DOHH2 (cell line): Measurements from ENCODE around the gene SPATA33.
"Not testable (repeated sequence)": the region's sequence is repeated elsewhere in the genome, so short reads cannot be mapped to it uniquely, and the experiment has no call there.

Experiments used
- H3F3A ChIP-seq: fragments of 200-600 bp; sonication (generic), shearing (Covaris generic); 2 replicates; pipeline ENCODE4 v1.6.0; 2016; ENCODE audit warnings: antibody characterized with exemption, mild to moderate bottlenecking; ENCODE audit not compliant: control insufficient read depth, insufficient read depth
- H3K27ac ChIP-seq: fragments of 200-600 bp; sonication (generic); 2 replicates; pipeline ENCODE4 v1.5.1; 2014; ENCODE audit warnings: low read depth, mild to moderate bottlenecking, low read length, moderate library complexity
- H3K27me3 ChIP-seq: fragments of 200-600 bp; sonication (generic); 2 replicates; pipeline ENCODE4 v1.6.1; 2014; ENCODE audit warnings: mild to moderate bottlenecking, low read length, mixed read lengths; ENCODE audit not compliant: control insufficient read depth
- H3K36me3 ChIP-seq: fragments of 200-600 bp; sonication (generic); 2 replicates; pipeline ENCODE4 v1.6.1; 2014; ENCODE audit warnings: mild to moderate bottlenecking, low read length, moderate library complexity, mixed read lengths; ENCODE audit not compliant: control insufficient read depth
- H3K4me1 ChIP-seq: fragments of 200-600 bp; sonication (generic); 2 replicates; pipeline ENCODE4 v1.6.1; 2014; ENCODE audit warnings: mild to moderate bottlenecking, low read length, mixed read lengths; ENCODE audit not compliant: control insufficient read depth
- H3K4me2 ChIP-seq: fragments of 200-600 bp; sonication (generic); 2 replicates; pipeline ENCODE4 v1.6.0; 2014; ENCODE audit warnings: mild to moderate bottlenecking, low read length, moderate library complexity
- H3K4me3 ChIP-seq: fragments of 200-600 bp; sonication (generic); 2 replicates; pipeline ENCODE4 v1.5.1; 2014; ENCODE audit warnings: mild to moderate bottlenecking, low read length, mixed read lengths
- H3K79me2 ChIP-seq: fragments of 200-600 bp; sonication (generic); 2 replicates; pipeline ENCODE4 v1.6.1; 2014; ENCODE audit warnings: mild to moderate bottlenecking, low read length, mixed read lengths; ENCODE audit not compliant: control insufficient read depth
- H3K9me2 ChIP-seq: fragments of 200-600 bp; sonication (generic); replicated peaks from 2 replicates; pipeline ENCODE4 v1.6.1; 2014; ENCODE audit warnings: mild to moderate bottlenecking, low read length, mixed read lengths; ENCODE audit not compliant: control insufficient read depth
- H3K9me3 ChIP-seq: fragments of 200-600 bp; sonication (generic); 2 replicates; pipeline ENCODE4 v1.6.1; 2014; ENCODE audit warnings: antibody characterized with exemption, low read length, mixed read lengths; ENCODE audit not compliant: control insufficient read depth, insufficient read depth
- H4K20me1 ChIP-seq: fragments of 200-600 bp; sonication (generic); 2 replicates; pipeline ENCODE4 v1.6.0; 2014; ENCODE audit warnings: low read depth, mild to moderate bottlenecking, antibody characterized with exemption, low read length, moderate library complexity; ENCODE audit not compliant: control insufficient read depth, insufficient read depth
- EZH2phosphoT487 ChIP-seq: fragments of 200-600 bp; sonication (generic); IDR thresholded peaks from 2 replicates; pipeline ENCODE4 v1.6.1; 2017; ENCODE audit warnings: borderline replicate concordance, mild to moderate bottlenecking, antibody characterized with exemption, low read length, moderate library complexity, mixed read lengths
- TF ChIP-seq, protein P1 (sequence below): fragments of 200-600 bp; sonication (generic); IDR thresholded peaks from one replicate; pipeline ENCODE4 v1.5.1; 2014; ENCODE audit warnings: antibody characterized with exemption, mild to moderate bottlenecking, low read depth, low read length; ENCODE audit not compliant: poor library complexity, severe bottlenecking

SPATA33 gene

GRCh38 chr16:89624777-89625761 lies 32.6 kb upstream of the SPATA33 start:
- H3K79me2 ChIP-seq = no peaks in the 10 kb centered on the region
- no peaks in the 10 kb centered on the region for H3K4me1 ChIP-seq
- H4K20me1 ChIP-seq = no peaks in the 10 kb centered on the region
- no peak overlapping the region for H3K4me3 ChIP-seq
- H3K9me3 ChIP-seq = no peaks in the 10 kb centered on the region
- H3K27ac ChIP-seq = no peak overlapping the region
- H3K9me2 ChIP-seq = no peaks in the 10 kb centered on the region
- TF ChIP-seq, protein P1, sequence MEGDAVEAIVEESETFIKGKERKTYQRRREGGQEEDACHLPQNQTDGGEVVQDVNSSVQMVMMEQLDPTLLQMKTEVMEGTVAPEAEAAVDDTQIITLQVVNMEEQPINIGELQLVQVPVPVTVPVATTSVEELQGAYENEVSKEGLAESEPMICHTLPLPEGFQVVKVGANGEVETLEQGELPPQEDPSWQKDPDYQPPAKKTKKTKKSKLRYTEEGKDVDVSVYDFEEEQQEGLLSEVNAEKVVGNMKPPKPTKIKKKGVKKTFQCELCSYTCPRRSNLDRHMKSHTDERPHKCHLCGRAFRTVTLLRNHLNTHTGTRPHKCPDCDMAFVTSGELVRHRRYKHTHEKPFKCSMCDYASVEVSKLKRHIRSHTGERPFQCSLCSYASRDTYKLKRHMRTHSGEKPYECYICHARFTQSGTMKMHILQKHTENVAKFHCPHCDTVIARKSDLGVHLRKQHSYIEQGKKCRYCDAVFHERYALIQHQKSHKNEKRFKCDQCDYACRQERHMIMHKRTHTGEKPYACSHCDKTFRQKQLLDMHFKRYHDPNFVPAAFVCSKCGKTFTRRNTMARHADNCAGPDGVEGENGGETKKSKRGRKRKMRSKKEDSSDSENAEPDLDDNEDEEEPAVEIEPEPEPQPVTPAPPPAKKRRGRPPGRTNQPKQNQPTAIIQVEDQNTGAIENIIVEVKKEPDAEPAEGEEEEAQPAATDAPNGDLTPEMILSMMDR = no peak
- TF ChIP-seq EZH2phosphoT487 = no peak
- peaks cover 7% of the 10 kb centered on the region; the same call in 1 of the 2 replicates for H3K27me3 ChIP-seq
- H3F3A ChIP-seq = no peaks in the 10 kb centered on the region
- no peaks in the 10 kb centered on the region for H3K36me3 ChIP-seq
- H3K4me2 ChIP-seq = no peak overlapping the region

- peaks cover 16% of the 10 kb centered on the region; the same call in 1 of the 2 replicates for H3K27me3 ChIP-seq
- H3F3A ChIP-seq = no peaks in the 10 kb centered on the region
- H3K4me3 ChIP-seq = no peak overlapping the region
- no peaks in the 10 kb centered on the region for H3K9me3 ChIP-seq
- H3K9me2 ChIP-seq = no peaks in the 10 kb centered on the region
- no peak overlapping the region for H3K27ac ChIP-seq
- H3K4me1 ChIP-seq = no peaks in the 10 kb centered on the region
- no peak for TF ChIP-seq EZH2phosphoT487
- TF ChIP-seq, protein P1 = no peak
- H3K4me2 ChIP-seq = no peak overlapping the region
- H3K36me3 ChIP-seq = no peaks in the 10 kb centered on the region
- no peaks in the 10 kb centered on the region for H3K79me2 ChIP-seq
- H4K20me1 ChIP-seq = no peaks in the 10 kb centered on the region
These were observed 27.6 kb upstream of the SPATA33 start for GRCh38 chr16:89629827-89630610.

DNA sequence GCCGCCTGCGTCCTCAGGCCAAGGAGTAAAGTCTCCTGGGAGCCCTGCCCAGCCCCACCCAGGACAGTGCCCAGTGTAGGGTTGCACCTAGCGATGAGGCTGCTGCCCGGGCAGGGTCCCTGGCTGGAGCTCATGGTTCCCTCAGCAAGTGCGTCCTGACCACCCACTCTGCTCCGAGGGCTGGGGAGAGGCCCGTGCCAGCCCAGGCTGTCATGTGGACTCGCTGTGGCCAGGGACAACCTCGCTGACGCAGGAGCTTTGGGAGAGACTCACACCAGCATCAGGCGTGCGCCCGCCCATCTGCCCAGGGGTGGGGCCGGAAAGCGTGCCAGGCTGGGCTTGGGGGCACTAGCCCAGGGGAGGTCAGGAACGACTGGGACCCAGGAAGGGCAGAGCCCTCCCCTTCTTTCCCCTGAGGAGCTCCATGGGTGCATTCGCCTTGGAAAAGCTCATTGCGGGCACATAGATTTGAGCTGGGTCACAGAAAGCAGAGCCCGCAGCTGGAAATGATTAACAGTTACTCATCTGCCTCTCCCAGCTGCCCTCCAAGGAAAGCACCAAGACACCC lies 24.5 kb upstream of the SPATA33 start:
- Histone ChIP-seq H3K36me3 (no peaks in the 10 kb centered on the region), H3F3A (no peaks in the 10 kb centered on the region), H3K9me3 (no peaks in the 10 kb centered on the region), H3K27ac (no peak overlapping the region), H3K4me2 (no peak overlapping the region), H4K20me1 (no peaks in the 10 kb centered on the region), H3K79me2 (no peaks in the 10 kb centered on the region), H3K4me3 (no peak overlapping the region), H3K27me3 (peaks cover 17% of the 10 kb centered on the region; the same call in 1 of the 2 replicates), H3K9me2 (no peaks in the 10 kb centered on the region), H3K4me1 (no peaks in the 10 kb centered on the region)
- TF ChIP-seq, protein P1 = no peak
- no peak for TF ChIP-seq EZH2phosphoT487

GRCh38 chr16:89634463-89635385 lies 22.9 kb upstream of the SPATA33 start:
- H3K27ac ChIP-seq = not testable (repeated sequence)

More at GRCh38 chr16:89634463-89635385, 22.9 kb upstream of the SPATA33 start:
- not testable (repeated sequence) for H3K9me3 ChIP-seq, H3K4me3 ChIP-seq, H3K4me2 ChIP-seq, H3K9me2 ChIP-seq, H3F3A ChIP-seq, H4K20me1 ChIP-seq, H3K4me1 ChIP-seq, H3K36me3 ChIP-seq, H3K79me2 ChIP-seq
- H3K27me3 ChIP-seq = peaks cover 17% of the 10 kb centered on the region; the same call in 1 of the 2 replicates
